Thymus (tissue), 11 donors: ENCODE results near the gene TMEM217. TPM values are rescaled to one million over a fixed set of nuclear protein-coding genes. Genes with fewer than 3 reads are reported as not detected.
A peak's percentile ranks its signal among the peaks of the same experiment; 100 is the strongest.

ENCODE experiments used
- DNase-seq, 9 donors: peaks; one replicate each; pipeline ENCODE4 v3.0.0-alpha.2; 2013; ENCODE audit warnings: low spot score in 9 of 9, low read depth in 6 of 9, missing footprints in 1 of 9
- H3K27ac ChIP-seq, 2 donors: one replicate each; pipeline ENCODE4 v1.5.1; 2013; ENCODE audit warnings: control low read depth in 1 of 2, low read depth in 1 of 2, low read length in 1 of 2, mild to moderate bottlenecking in 1 of 2, moderate library complexity in 1 of 2
- H3K27me3 ChIP-seq, 2 donors: one replicate each; pipeline ENCODE4 v1.5.1; 2013; ENCODE audit warnings: low read length in 1 of 2; ENCODE audit not compliant: control insufficient read depth in 2 of 2, insufficient read depth in 1 of 2
- H3K36me3 ChIP-seq, 2 donors: one replicate each; pipeline ENCODE4 v1.5.1; 2013; ENCODE audit warnings: low read length in 1 of 2, mild to moderate bottlenecking in 1 of 2, moderate library complexity in 1 of 2; ENCODE audit not compliant: control insufficient read depth in 2 of 2, insufficient read depth in 2 of 2
- H3K4me1 ChIP-seq, 2 donors: one replicate each; pipeline ENCODE4 v1.5.1; 2013; ENCODE audit warnings: low read length in 2 of 2; ENCODE audit not compliant: control insufficient read depth in 2 of 2, insufficient read depth in 2 of 2
- H3K4me3 ChIP-seq, 2 donors: one replicate each; pipeline ENCODE4 v1.5.1; 2013; ENCODE audit warnings: low read length in 2 of 2, control low read depth in 1 of 2, mild to moderate bottlenecking in 1 of 2
- H3K9me3 ChIP-seq, 2 donors: one replicate each; pipeline ENCODE4 v1.5.1; 2013; ENCODE audit warnings: low read length in 1 of 2, mild to moderate bottlenecking in 1 of 2; ENCODE audit not compliant: control insufficient read depth in 2 of 2, insufficient read depth in 1 of 2
- WGBS: extraction: QIAGEN DNeasy Blood & Tissue Kit; methylation state at CpG from one replicate; pipeline ENCODE4 v1.1.7; 2013; 5-methylcytosine and 5-hydroxymethylcytosine counted together
- polyA plus RNA-seq: library from polyadenylated mRNA; stranded (reverse); fragments of 200-250 nt; gene quantifications from one replicate; pipeline ENCODE4 v1.2.3, GENCODE V29; 2013
- total RNA-seq: library from RNA; stranded (reverse); fragments of 120-200 nt; gene quantifications from one replicate; pipeline ENCODE4 v1.2.4, GENCODE V29; 2013
- donor health status: healthy.

The TMEM217 gene
- total and polyA plus RNA-seq, 2 donors: 2.4 to 4.0 TPM

DNA sequence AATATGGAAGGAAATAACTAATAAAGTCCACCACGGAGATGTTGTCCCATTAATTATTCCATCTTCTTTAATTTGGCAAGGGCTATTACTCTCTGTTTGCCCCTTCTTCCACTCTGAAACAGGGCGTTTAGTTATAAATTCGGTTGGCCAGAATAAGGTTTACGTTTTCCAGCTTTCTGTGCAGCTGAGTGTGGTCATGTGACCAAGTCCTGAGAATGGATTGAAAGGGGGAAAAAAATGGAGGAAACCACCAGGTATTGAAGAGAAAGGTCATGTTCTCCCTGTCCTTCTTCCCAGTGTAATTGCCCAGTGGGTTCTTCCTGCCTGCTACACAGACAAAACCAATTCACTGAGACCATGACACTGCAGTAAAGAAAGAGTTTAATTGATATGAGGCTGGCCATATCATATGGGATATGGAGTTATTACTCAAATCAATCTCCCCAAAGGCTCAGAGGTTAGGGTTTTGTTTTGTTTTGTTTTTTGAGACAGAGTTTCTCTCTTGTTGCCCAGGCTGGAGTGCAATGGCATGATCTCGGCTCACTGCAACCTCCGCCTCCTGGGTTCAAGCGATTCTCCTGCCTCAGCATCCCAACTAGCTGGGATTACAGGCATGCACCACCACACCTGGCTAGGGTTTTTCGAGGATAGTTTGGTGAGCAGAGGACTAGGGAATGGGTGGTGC, 14.7 kb downstream of the TMEM217 start:
- Histone ChIP-seq H3K4me1 (peaks cover 0 to 21% of the 10 kb centered on the region in 2 donors), H3K9me3 (no peaks in the 10 kb centered on the region), H3K27me3 (no peaks in the 10 kb centered on the region), H3K27ac (no peak overlapping the region), H3K4me3 (no peak overlapping the region), H3K36me3 (no peaks in the 10 kb centered on the region)
- WGBS: 97% methylated on average over 8 of the region's 8 CpGs
- DNase-seq: no peak

DNA sequence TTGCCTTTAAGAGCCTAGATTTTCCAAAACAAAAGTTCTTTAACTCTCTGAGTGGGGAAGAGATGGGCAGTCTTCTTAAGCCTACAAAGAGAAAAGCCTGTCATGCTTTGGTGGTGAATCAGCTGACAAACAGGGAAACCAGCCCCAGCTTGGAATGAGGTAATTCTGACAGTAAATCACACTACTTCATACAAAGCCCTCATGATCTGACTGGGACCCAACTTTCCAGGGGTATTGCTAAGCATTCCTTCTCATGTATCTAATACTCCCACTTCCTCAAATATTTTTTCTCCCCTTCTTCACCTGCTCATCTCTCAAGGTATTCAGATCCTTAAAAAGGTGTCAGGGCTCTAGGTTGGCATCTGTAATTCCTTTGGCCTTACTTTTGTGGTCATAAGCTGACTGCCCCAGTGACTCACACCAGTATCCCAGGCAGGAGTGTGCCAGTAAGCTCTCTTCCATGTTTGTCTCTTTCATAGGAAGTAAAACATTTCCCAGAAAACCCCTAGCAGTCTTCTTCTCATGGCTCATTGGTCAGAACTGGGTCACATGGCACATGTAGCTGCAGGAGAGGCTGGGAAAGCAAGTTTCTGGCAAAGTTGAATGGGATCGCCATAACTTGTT, 15.4 kb downstream of the TMEM217 start:
- Histone ChIP-seq H3K27me3 (no peaks in the 10 kb centered on the region), H3K4me1 (peaks cover 0 to 21% of the 10 kb centered on the region in 2 donors), H3K27ac (no peak overlapping the region), H3K36me3 (no peaks in the 10 kb centered on the region), H3K4me3 (no peak overlapping the region), H3K9me3 (no peaks in the 10 kb centered on the region)
- WGBS: 97% methylated on average over 1 of the region's 1 CpG
- DNase-seq: no peak

DNA sequence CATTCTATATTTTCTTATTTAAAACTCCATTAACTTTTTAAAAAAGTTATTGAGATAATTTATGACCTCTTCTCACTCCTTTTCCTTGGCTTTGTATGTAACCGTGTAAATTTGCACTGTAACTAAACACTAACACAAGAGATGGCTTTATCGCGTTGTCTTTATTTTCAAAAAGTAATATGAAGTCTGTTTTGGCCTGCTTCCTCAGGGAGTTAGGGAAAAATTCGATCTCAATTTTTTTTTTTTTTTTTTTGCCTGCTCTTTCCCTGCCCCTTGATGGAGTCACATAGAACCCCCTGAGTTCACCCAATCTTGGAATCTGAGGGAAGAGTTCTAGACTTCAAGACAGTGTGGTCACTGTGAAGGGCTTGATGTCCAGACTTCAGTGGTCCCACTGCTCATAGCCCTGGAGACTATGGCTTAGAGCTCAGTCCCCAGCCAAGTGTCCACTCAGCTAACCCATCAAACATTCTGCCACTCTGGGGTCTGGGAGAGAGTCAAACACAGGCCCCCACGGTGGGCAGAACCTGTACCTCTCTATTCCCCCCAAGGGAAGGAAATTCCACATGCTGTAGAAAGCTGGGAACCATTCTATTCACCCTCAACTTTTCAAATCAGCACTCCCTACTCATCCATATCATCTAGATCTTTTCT, 16.0 kb downstream of the TMEM217 start:
- DNase-seq: no peak
- Histone ChIP-seq H3K27ac (peak overlapping the region in 1 of 2 donors; percentile 22), H3K4me1 (peaks cover 0 to 21% of the 10 kb centered on the region in 2 donors), H3K27me3 (no peaks in the 10 kb centered on the region), H3K4me3 (no peak overlapping the region), H3K9me3 (no peaks in the 10 kb centered on the region), H3K36me3 (no peaks in the 10 kb centered on the region)
- WGBS: 91% methylated on average over 5 of the region's 5 CpGs

DNA sequence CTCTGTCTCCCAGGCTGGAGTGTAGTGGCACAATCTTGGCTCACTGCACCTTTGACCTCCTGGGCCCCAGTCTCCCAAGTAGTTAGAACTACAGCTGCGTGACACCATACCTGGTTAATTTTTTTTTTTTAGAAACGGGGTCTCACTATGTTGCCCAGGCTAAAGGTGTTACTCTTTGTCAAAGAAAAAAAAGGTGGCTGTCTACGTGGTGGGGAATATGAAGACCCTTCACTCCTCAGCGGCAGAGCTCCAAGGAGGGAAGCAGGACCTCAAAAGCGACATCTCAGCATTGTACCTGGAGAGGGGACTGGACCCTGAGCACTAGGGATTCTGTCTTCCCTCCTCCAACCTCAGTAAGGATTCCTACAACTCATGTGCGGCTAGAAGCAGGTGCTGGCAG, 16.8 kb downstream of the TMEM217 start:
- no peak overlapping the region for H3K4me3 ChIP-seq
- no peaks in the 10 kb centered on the region for H3K36me3 ChIP-seq
- 96% methylated on average over 6 of the region's 6 CpGs for WGBS
- peaks cover 0 to 21% of the 10 kb centered on the region in 2 donors for H3K4me1 ChIP-seq
- H3K9me3 ChIP-seq: no peaks in the 10 kb centered on the region
- H3K27ac ChIP-seq: no peak overlapping the region
- H3K27me3 ChIP-seq: no peaks in the 10 kb centered on the region
- DNase-seq: no peak

DNA sequence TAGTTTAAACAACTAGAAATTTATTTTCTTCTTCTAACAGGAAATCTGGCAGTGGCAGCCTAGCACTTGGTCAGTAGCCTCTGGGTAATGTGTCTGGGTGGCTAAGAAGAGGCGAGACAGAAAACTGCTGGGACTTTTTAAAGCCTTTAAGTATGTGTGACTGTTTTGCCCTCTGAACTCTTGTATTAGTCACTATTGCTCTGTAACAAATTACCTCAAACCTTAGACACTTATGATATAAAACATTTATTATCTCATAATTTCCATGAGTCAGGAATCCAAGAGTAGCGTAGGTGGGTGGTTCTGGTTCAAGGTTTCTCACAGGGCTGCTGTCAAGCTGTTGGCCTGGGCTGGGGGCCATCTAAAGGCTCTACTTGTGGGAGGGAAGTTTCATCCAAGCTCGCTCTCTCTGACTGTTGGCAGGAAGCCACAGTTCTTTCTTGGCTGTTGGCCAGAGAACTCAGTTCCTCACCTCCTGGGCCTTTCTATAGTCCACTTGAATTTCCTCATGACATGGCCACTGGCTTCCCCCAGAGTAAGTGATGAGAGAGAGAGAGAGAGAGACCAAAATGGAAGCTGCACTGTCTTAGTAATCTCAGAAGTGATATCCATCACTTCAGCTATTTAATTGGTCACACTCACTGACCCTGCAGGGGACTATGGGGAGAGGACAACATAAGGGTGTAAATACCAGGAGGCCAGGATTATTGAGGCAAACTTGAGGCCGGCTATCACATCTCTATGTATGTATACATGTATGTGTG, 17.8 kb downstream of the TMEM217 start:
- DNase-seq: peak in 2 of 9 donors; percentile 30 to 60
- H3K4me1 ChIP-seq: peaks cover 0 to 19% of the 10 kb centered on the region in 2 donors
- no peak overlapping the region for H3K4me3 ChIP-seq
- no peaks in the 10 kb centered on the region for H3K27me3 ChIP-seq
- H3K9me3 ChIP-seq: no peaks in the 10 kb centered on the region
- no peaks in the 10 kb centered on the region for H3K36me3 ChIP-seq
- 68% methylated on average over 4 of the region's 4 CpGs for WGBS
- H3K27ac ChIP-seq: peak overlapping the region; percentile 15 to 53

DNA sequence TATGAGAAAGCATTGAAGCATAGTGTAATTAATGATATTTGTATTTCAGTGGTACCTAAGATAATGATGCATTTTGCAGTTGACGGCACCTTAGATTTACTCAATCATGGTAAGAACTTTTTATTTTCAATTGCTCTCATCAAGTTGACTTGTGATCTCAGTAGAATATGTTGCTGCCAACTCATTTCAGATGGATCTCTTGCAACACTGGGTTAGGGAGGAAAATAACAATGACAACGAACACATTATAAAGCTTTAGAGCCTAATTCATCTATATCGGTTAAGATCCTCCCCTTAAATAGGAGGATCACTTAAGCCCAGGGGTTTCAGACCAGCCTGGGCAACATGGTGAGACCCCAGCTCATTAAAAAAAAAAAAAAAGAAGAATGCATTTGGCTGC, 18.4 kb downstream of the TMEM217 start:
- H3K9me3 ChIP-seq: no peaks in the 10 kb centered on the region
- H3K4me3 ChIP-seq: no peak overlapping the region
- WGBS: 97% methylated on average over 3 of the region's 3 CpGs
- no peak for DNase-seq
- no peaks in the 10 kb centered on the region for H3K27me3 ChIP-seq
- peak overlapping the region in 1 of 2 donors; percentile 53 for H3K27ac ChIP-seq
- peaks cover 0 to 17% of the 10 kb centered on the region in 2 donors for H3K4me1 ChIP-seq
- no peaks in the 10 kb centered on the region for H3K36me3 ChIP-seq

DNA sequence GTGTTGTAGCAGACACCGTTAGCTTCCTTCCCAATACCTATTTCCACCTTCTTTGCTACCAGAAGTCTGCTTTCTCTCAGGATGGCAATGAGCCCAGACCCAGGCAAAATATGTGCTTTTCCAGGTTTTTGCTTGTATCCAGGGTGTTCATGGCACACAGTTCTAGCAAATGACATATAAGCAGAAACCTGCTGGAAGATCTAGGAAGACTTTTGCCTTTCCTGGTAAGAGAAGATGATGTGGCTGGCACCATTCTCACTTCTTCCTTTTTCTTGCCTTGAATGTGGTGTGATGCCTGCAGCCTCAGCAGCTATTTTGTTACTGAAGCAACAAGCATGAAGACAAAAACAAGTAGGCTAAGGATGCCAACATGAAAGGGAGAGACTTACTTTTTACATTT, 19.6 kb downstream of the TMEM217 start:
- peaks cover 0 to 15% of the 10 kb centered on the region in 2 donors for H3K4me1 ChIP-seq
- 95% methylated on average over 1 of the region's 1 CpG for WGBS
- H3K27me3 ChIP-seq: no peaks in the 10 kb centered on the region
- no peak for DNase-seq
- H3K27ac ChIP-seq: no peak overlapping the region
- H3K9me3 ChIP-seq: no peaks in the 10 kb centered on the region
- H3K36me3 ChIP-seq: no peaks in the 10 kb centered on the region
- no peak overlapping the region for H3K4me3 ChIP-seq

DNA sequence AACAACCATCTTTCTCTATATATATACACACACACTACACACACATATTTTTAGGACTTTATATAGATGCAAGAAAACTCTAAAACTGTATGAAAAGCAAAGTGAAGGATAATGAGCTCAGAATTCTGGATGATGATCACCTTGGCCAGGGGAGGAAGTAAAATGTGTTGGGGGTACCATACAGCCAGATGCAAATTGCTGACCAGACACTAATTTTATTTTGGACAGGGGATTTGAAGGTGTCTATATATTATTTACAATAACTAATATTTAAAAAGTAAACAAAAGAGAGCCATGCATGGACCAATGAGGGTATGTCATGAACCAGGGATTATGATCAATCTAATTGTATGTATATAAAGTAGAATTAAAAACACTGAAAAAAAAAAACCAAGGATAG, 20.2 kb downstream of the TMEM217 start:
- no peaks in the 10 kb centered on the region for H3K36me3 ChIP-seq
- H3K9me3 ChIP-seq: no peaks in the 10 kb centered on the region
- H3K27ac ChIP-seq: no peak overlapping the region
- H3K27me3 ChIP-seq: no peaks in the 10 kb centered on the region
- peaks cover 0 to 10% of the 10 kb centered on the region in 2 donors for H3K4me1 ChIP-seq
- H3K4me3 ChIP-seq: no peak overlapping the region
- no peak for DNase-seq

DNA sequence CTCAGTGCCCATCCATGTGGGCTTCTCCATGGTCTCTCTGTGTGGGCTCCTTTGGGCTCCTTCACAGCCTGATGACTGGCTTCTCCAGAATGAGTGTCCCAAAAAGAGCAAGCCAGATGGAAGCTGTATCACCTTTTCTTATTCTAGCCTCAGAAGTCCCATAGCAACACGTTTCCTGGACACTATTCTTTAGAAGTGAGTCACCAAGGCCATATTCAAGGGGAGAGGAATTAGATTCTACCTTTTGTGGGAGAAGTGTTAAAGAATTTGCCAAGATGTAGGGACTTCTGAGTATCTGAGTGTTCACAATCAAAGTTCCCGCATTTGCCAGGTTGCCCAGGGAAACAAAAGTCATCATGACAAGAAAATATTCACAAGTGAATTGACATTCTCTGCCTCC, 21.0 kb downstream of the TMEM217 start:
- 96% methylated on average over 2 of the region's 2 CpGs for WGBS
- no peak overlapping the region for H3K27ac ChIP-seq

More for the DNA sequence above, 21.0 kb downstream of the TMEM217 start:
- Histone ChIP-seq H3K27me3 (no peaks in the 10 kb centered on the region), H3K4me3 (no peak overlapping the region), H3K4me1 (peaks cover 0 to 6% of the 10 kb centered on the region in 2 donors), H3K9me3 (no peaks in the 10 kb centered on the region), H3K36me3 (no peaks in the 10 kb centered on the region)
- no peak for DNase-seq
